Gastrocnemius medialis (tissue), 4 donors: ENCODE measurements around the gene CCDC54. TPM values are rescaled to one million over a fixed set of nuclear protein-coding genes. Genes with fewer than 3 reads are reported as not detected.
"Not testable (repeated sequence)": the region's sequence is repeated elsewhere in the genome, so short reads cannot be mapped to it uniquely, and the experiment has no call there.

Experiments used
- ATAC-seq, 2 donors: fragments of 150-250 bp; one replicate each; pipeline ENCODE4 v1.9.1; 2016
- DNase-seq, 2 donors: peaks; one replicate each; pipeline ENCODE4 v3.0.0-alpha.2; 2019
- H3K27ac ChIP-seq, 4 donors: fragments of 200-600 bp; sonication (generic); 1 replicate in 1 of 4; 2 replicates in 3 of 4; pipeline ENCODE4 v1.5.1; 2016 to 2018; ENCODE audit warnings: mild to moderate bottlenecking in 2 of 4, moderate library complexity in 1 of 4
- H3K27me3 ChIP-seq, 3 donors: fragments of 200-600 bp; sonication (generic) in 2 of 3; 1 replicate in 1 of 3; 2 replicates in 2 of 3; pipeline versions ENCODE4 v1.5.1 to v1.6.0; 2016 to 2019; ENCODE audit warnings: mild to moderate bottlenecking in 1 of 3, moderate library complexity in 1 of 3
- H3K36me3 ChIP-seq, 2 donors: fragments of 200-600 bp; sonication (generic) in 1 of 2; one replicate each; pipeline ENCODE4 v1.5.1; 2017 to 2018
- H3K4me1 ChIP-seq, 2 donors: fragments of 200-600 bp; sonication (generic) in 1 of 2; one replicate each; pipeline ENCODE4 v1.5.1; 2016 to 2017; ENCODE audit warnings: mild to moderate bottlenecking in 2 of 2
- H3K4me3 ChIP-seq, 4 donors: fragments of 200-600 bp; sonication (generic) in 3 of 4; 1 replicate in 1 of 4; 2 replicates in 3 of 4; pipeline ENCODE4 v1.5.1; 2016 to 2019; ENCODE audit warnings: mild to moderate bottlenecking in 2 of 4
- H3K9me3 ChIP-seq, 3 donors: fragments of 200-600 bp; sonication (generic) in 2 of 3; 1 replicate in 1 of 3; 2 replicates in 2 of 3; pipeline ENCODE4 v1.5.1; 2016 to 2019
- CTCF ChIP-seq, 5 experiments: fragments of 450-650 bp in 3 of 5; fragments of 200-600 bp in 2 of 5; sonication (generic) in 2 of 5; IDR thresholded peaks in 4 of 5; conservative IDR thresholded peaks in 1 of 5; 1 replicate in 4 of 5; 2 replicates in 1 of 5; pipeline ENCODE4 v1.5.1; 2016 to 2019; ENCODE audit warnings: antibody characterized with exemption in 5 of 5, mild to moderate bottlenecking in 3 of 5, moderate library complexity in 3 of 5
- POLR2A ChIP-seq, 2 donors: fragments of 450-650 bp; IDR thresholded peaks; one replicate each; pipeline ENCODE4 v1.6.1; 2017; ENCODE audit warnings: antibody characterized with exemption in 2 of 2, mild to moderate bottlenecking in 2 of 2, moderate library complexity in 2 of 2
- in situ Hi-C, 4 donors: fragments of 200-750 bp; cut with MboI; loops; one replicate each; pipeline versions ENCODE4 v1.15.0 to v1.8.0; 2017; ENCODE audit warnings: low sequenced_read_pairs in 4 of 4
- intact Hi-C: fragments of 100-400 bp; cut with DNase I; formaldehyde crosslinking; loops from one replicate; pipeline ENCODE4 v1.15.1; 2023; ENCODE audit warnings: low total_unique reads
- total RNA-seq, 4 donors: library from RNA; depleted of rRNA; stranded (reverse); fragments of >200 nt; gene quantifications; one replicate each; pipeline versions ENCODE4 v1.1.0 to v1.2.3, GENCODE V29; 2016

The CCDC54 gene
- not detected for total RNA-seq

- in situ Hi-C loops (no loop called here), intact Hi-C loops (no loop called here)
- Histone ChIP-seq H3K9me3 (no peaks in the 10 kb centered on the region), H3K27me3 (no peaks in the 10 kb centered on the region), H3K4me3 (no peak within 1 kb of the TSS), H3K36me3 (no peaks in the 10 kb centered on the region), H3K4me1 (no peaks in the 10 kb centered on the region), H3K27ac (no peak within 1 kb of the TSS)
- DNase-seq (no peak), ATAC-seq (no peak)
- TF ChIP-seq POLR2A (IDR thresholded peaks at IDR 0.05) (no peak), CTCF (IDR thresholded peaks at IDR 0.05 in 4 of 5, conservative IDR thresholded peaks at IDR 0.05 in 1 of 5) (no peak)
Measured at GRCh38 chr3:107377151-107377550, at the start of gene CCDC54. Gene CCDC54, plus strand, starts transcription at chr3:107377439. Its CDS starts 149 bp downstream, at chr3:107377588.

- no peaks in the 10 kb centered on the region for H3K27me3 ChIP-seq
- H3K27ac ChIP-seq = no peak overlapping the region
- no peaks in the 10 kb centered on the region for H3K36me3 ChIP-seq
- H3K9me3 ChIP-seq = no peaks in the 10 kb centered on the region
- intact Hi-C loops (no loop called here), in situ Hi-C loops (no loop called here)
- no peak for TF ChIP-seq CTCF (IDR thresholded peaks at IDR 0.05 in 4 of 5, conservative IDR thresholded peaks at IDR 0.05 in 1 of 5)
- TF ChIP-seq POLR2A (IDR thresholded peaks at IDR 0.05) = no peak
- no peak overlapping the region for H3K4me3 ChIP-seq
- no peaks in the 10 kb centered on the region for H3K4me1 ChIP-seq
- ATAC-seq = no peak
- no peak for DNase-seq
Measured at GRCh38 chr3:107328069-107328468, 49.2 kb upstream of the CCDC54 start.

GRCh38 chr3:107329088-107329487 is 48.2 kb upstream of the CCDC54 start:
- H3K4me1 ChIP-seq = no peaks in the 10 kb centered on the region
- DNase-seq = no peak
- H3K27ac ChIP-seq = no peak overlapping the region
- ATAC-seq = no peak
- TF ChIP-seq CTCF (IDR thresholded peaks at IDR 0.05 in 4 of 5, conservative IDR thresholded peaks at IDR 0.05 in 1 of 5) = no peak
- H3K27me3 ChIP-seq = no peaks in the 10 kb centered on the region
- intact Hi-C loops (no loop called here), in situ Hi-C loops (no loop called here)
- H3K4me3 ChIP-seq = no peak overlapping the region
- no peaks in the 10 kb centered on the region for H3K9me3 ChIP-seq
- no peaks in the 10 kb centered on the region for H3K36me3 ChIP-seq

- intact Hi-C loops = not testable (repeated sequence)
Measured at GRCh38 chr3:107339690-107340089, 37.5 kb upstream of the CCDC54 start.

GRCh38 chr3:107344722-107345121 is 32.5 kb upstream of the CCDC54 start:
- H3K4me3 ChIP-seq = no peak overlapping the region
- ATAC-seq = no peak
- in situ Hi-C loops (no loop called here), intact Hi-C loops (no loop called here)
- DNase-seq = no peak
- TF ChIP-seq CTCF (IDR thresholded peaks at IDR 0.05 in 4 of 5, conservative IDR thresholded peaks at IDR 0.05 in 1 of 5) (no peak), POLR2A (IDR thresholded peaks at IDR 0.05) (no peak)
- H3K27me3 ChIP-seq = no peaks in the 10 kb centered on the region
- H3K36me3 ChIP-seq = no peaks in the 10 kb centered on the region
- no peak overlapping the region for H3K27ac ChIP-seq
- no peaks in the 10 kb centered on the region for H3K4me1 ChIP-seq
- no peaks in the 10 kb centered on the region for H3K9me3 ChIP-seq

More at GRCh38 chr3:107339690-107340089, 37.5 kb upstream of the CCDC54 start:
- H3K9me3 ChIP-seq, H3K4me1 ChIP-seq, DNase-seq, H3K27ac ChIP-seq, H3K36me3 ChIP-seq, ATAC-seq, H3K4me3 ChIP-seq, in situ Hi-C loops, H3K27me3 ChIP-seq: not testable (repeated sequence)
